IMR-90 (cell line): ENCODE data around the gene ACSM6. TPM values are rescaled to one million over a fixed set of nuclear protein-coding genes. Genes with fewer than 3 reads are reported as not detected.

ENCODE experiments used
- ATAC-seq: fragments of 200-7000 bp; cut with Tn5 transposase; 2 replicates; pipeline ENCODE4 v1.9.1; 2020; ENCODE audit warnings: low read depth, mild to moderate bottlenecking, moderate library complexity
- BruUV-seq: library from RNA; stranded (reverse); fragments of 400-500 nt; replicated peaks from 2 replicates; lab custom pipeline; 2021; lab: Mats Ljungman, UMichigan
- CTCF ChIA-PET: fragments of 300-600 bp; formaldehyde crosslinking; extraction: SDS; loops from one replicate; lab custom pipeline; 2021; ENCODE audit warnings: antibody characterized with exemption; lab: Yijun Ruan, JAX
- POLR2A ChIA-PET: fragments of 300-600 bp; sonication (Branson Sonifier 250); formaldehyde crosslinking; loops from one replicate; lab custom pipeline; 2022; ENCODE audit warnings: antibody characterized with exemption; ENCODE audit not compliant: unreplicated experiment; lab: Charles Lee
- DNase-seq: peaks from one replicate; pipeline ENCODE4 v3.0.0; 2013
- H2AFZ ChIP-seq: replicated peaks from 2 replicates; pipeline ENCODE3; 2013; ENCODE audit warnings: low read length, mild to moderate bottlenecking; ENCODE audit not compliant: poor library complexity
- H2AK5ac ChIP-seq: 2 replicates; pipeline ENCODE4 v1.6.1; 2013; ENCODE audit warnings: low read depth, low read length, inconsistent platforms
- H2AK9ac ChIP-seq: replicated peaks from 2 replicates; pipeline ENCODE3; 2013; ENCODE audit warnings: mild to moderate bottlenecking, low read depth, low read length, moderate library complexity; ENCODE audit not compliant: poor library complexity
- H2BK120ac ChIP-seq: 2 replicates; pipeline ENCODE4 v1.6.1; 2013; ENCODE audit warnings: low read depth, low read length, inconsistent platforms
- H2BK15ac ChIP-seq: 3 replicates; pipeline ENCODE4 v1.6.1; 2013; ENCODE audit warnings: low read depth, low read length, inconsistent platforms
- H2BK20ac ChIP-seq: 2 replicates; pipeline ENCODE4 v1.6.1; 2013; ENCODE audit warnings: low read depth, mild to moderate bottlenecking, inconsistent platforms, low read length, moderate library complexity
- H2BK5ac ChIP-seq: 2 replicates; pipeline ENCODE4 v1.6.1; 2013; ENCODE audit warnings: mild to moderate bottlenecking, low read depth, low read length, inconsistent platforms; ENCODE audit not compliant: poor library complexity, severe bottlenecking
- H3K14ac ChIP-seq: replicated peaks from 2 replicates; pipeline ENCODE4 v1.6.1; 2013; ENCODE audit warnings: low read depth, low read length, inconsistent platforms
- H3K18ac ChIP-seq: 2 replicates; pipeline ENCODE4 v1.6.1; 2013; ENCODE audit warnings: low read depth, low read length, control low read depth
- H3K23ac ChIP-seq: 2 replicates; pipeline ENCODE4 v1.6.1; 2013; ENCODE audit warnings: low read depth, low read length, inconsistent platforms
- H3K27ac ChIP-seq: 2 replicates; pipeline ENCODE4 v1.5.1; 2013; ENCODE audit warnings: mild to moderate bottlenecking, control low read depth, low read length; ENCODE audit not compliant: insufficient read depth
- H3K27me3 ChIP-seq: 2 replicates; pipeline ENCODE4 v1.6.1; 2013; ENCODE audit warnings: low read length; ENCODE audit not compliant: control insufficient read depth, insufficient read depth
- H3K36me3 ChIP-seq: 2 replicates; pipeline ENCODE4 v1.6.1; 2013; ENCODE audit warnings: low read length, mixed read lengths; ENCODE audit not compliant: control insufficient read depth, insufficient read depth
- H3K4ac ChIP-seq: 2 replicates; pipeline ENCODE4 v1.6.1; 2013; ENCODE audit warnings: low read depth, low read length, inconsistent platforms
- H3K4me1 ChIP-seq: 2 replicates; pipeline ENCODE4 v1.6.1; 2013; ENCODE audit warnings: low read length, mixed read lengths; ENCODE audit not compliant: control insufficient read depth, insufficient read depth
- H3K4me2 ChIP-seq: 2 replicates; pipeline ENCODE4 v1.6.1; 2013; ENCODE audit warnings: low read depth, mild to moderate bottlenecking, control low read depth, low read length, moderate library complexity
- H3K4me3 ChIP-seq: 2 replicates; pipeline ENCODE4 v1.5.1; 2013; ENCODE audit warnings: low read depth, mild to moderate bottlenecking, control low read depth, low read length, moderate library complexity; ENCODE audit not compliant: insufficient read depth
- H3K56ac ChIP-seq: 2 replicates; pipeline ENCODE4 v1.6.1; 2013; ENCODE audit warnings: low read length, inconsistent platforms; ENCODE audit not compliant: insufficient read depth; ENCODE audit errors: extremely low read depth
- H3K79me1 ChIP-seq, 2 experiments: 2 replicates each; pipeline ENCODE4 v1.6.1; 2013; ENCODE audit warnings: low read length in 2 of 2, inconsistent platforms in 1 of 2, low read depth in 1 of 2
- H3K9ac ChIP-seq: 2 replicates; pipeline ENCODE4 v1.6.1; 2013; ENCODE audit warnings: low read depth, low read length, control low read depth
- H3K9me1 ChIP-seq: 2 replicates; pipeline ENCODE4 v1.6.1; 2013; ENCODE audit warnings: low read length, inconsistent platforms; ENCODE audit not compliant: insufficient read depth
- H3K9me3 ChIP-seq: 2 replicates; pipeline ENCODE4 v1.6.1; 2013; ENCODE audit warnings: low read length; ENCODE audit not compliant: control insufficient read depth, insufficient read depth
- H4K20me1 ChIP-seq: 2 replicates; pipeline ENCODE4 v1.6.1; 2013; ENCODE audit warnings: low read length, inconsistent platforms; ENCODE audit not compliant: insufficient read depth
- H4K5ac ChIP-seq: 2 replicates; pipeline ENCODE4 v1.6.1; 2013; ENCODE audit warnings: mild to moderate bottlenecking, low read depth, low read length, control low read depth
- H4K8ac ChIP-seq, 2 experiments: 2 replicates each; pipeline ENCODE4 v1.6.1; 2013; ENCODE audit warnings: low read depth in 2 of 2, low read length in 2 of 2, control low read depth in 1 of 2, inconsistent platforms in 1 of 2
- H4K91ac ChIP-seq: 2 replicates; pipeline ENCODE4 v1.6.1; 2013; ENCODE audit warnings: low read depth, low read length, inconsistent platforms; ENCODE audit not compliant: insufficient read depth
- BHLHE40 ChIP-seq: fragments of 150-350 bp; IDR thresholded peaks from 2 replicates; pipeline ENCODE4 v1.6.1; 2016; ENCODE audit warnings: mild to moderate bottlenecking, low read depth, low read length
- CEBPB ChIP-seq: IDR thresholded peaks from 2 replicates; pipeline ENCODE4 v1.6.1; 2012; ENCODE audit warnings: low read depth, low read length, improper control_type of control experiment
- CHD1 ChIP-seq: IDR thresholded peaks from 2 replicates; pipeline ENCODE4 v1.6.1; 2012; ENCODE audit warnings: low read depth, low read length, improper control_type of control experiment
- FOS ChIP-seq: fragments of 150-350 bp; IDR thresholded peaks from 2 replicates; pipeline ENCODE4 v1.6.1; 2016; ENCODE audit warnings: low read depth, low read length
- MAFK ChIP-seq: IDR thresholded peaks from 2 replicates; pipeline ENCODE4 v1.6.1; 2012; ENCODE audit warnings: low read depth, low read length, improper control_type of control experiment
- MAZ ChIP-seq: IDR thresholded peaks from 2 replicates; pipeline ENCODE4 v1.6.1; 2012; ENCODE audit warnings: low read depth, mild to moderate bottlenecking, low read length, improper control_type of control experiment, moderate library complexity, borderline replicate concordance
- MXI1 ChIP-seq: IDR thresholded peaks from 2 replicates; pipeline ENCODE4 v1.6.1; 2012; ENCODE audit warnings: low read depth, mild to moderate bottlenecking, low read length, moderate library complexity, borderline replicate concordance
- NFE2L2 ChIP-seq: fragments of 150-350 bp; IDR thresholded peaks from 2 replicates; pipeline ENCODE4 v1.6.1; 2016; ENCODE audit warnings: low read depth, mild to moderate bottlenecking, low read length
- POLR2A ChIP-seq: IDR thresholded peaks from 2 replicates; pipeline ENCODE4 v1.6.1; 2012; ENCODE audit warnings: mild to moderate bottlenecking, low read depth, low read length
- RAD21 ChIP-seq: IDR thresholded peaks from 2 replicates; pipeline ENCODE4 v1.6.1; 2012; ENCODE audit warnings: low read length, improper control_type of control experiment
- RCOR1 ChIP-seq: IDR thresholded peaks from 2 replicates; pipeline ENCODE4 v1.6.1; 2012; ENCODE audit warnings: mild to moderate bottlenecking, low read length, improper control_type of control experiment; ENCODE audit not compliant: insufficient replicate concordance
- RFX5 ChIP-seq: IDR thresholded peaks from 2 replicates; pipeline ENCODE4 v1.8.0; 2012; ENCODE audit warnings: low read depth, mild to moderate bottlenecking, low read length, moderate library complexity
- SMC3 ChIP-seq: fragments of 150-350 bp; IDR thresholded peaks from 2 replicates; pipeline ENCODE4 v1.6.1; 2016; ENCODE audit warnings: low read depth, mild to moderate bottlenecking, antibody characterized with exemption, low read length, moderate library complexity
- USF2 ChIP-seq: fragments of 150-350 bp; IDR thresholded peaks from 2 replicates; pipeline ENCODE4 v1.6.1; 2017; ENCODE audit warnings: mild to moderate bottlenecking, antibody characterized with exemption, low read length, low read depth
- WGBS, 2 experiments: methylation state at CpG; one replicate each; pipeline versions ENCODE4 v1.1.5 to v1.1.7; 2013; ENCODE audit warnings: missing lambda C conversion rate in 2 of 2; ENCODE audit not compliant: insufficient read length in 1 of 2; ENCODE audit errors: extremely low coverage in 2 of 2; 5-methylcytosine and 5-hydroxymethylcytosine counted together
- dilution Hi-C: fragments of 300-500 bp; cut with HindIII; formaldehyde crosslinking; loops from one replicate; pipeline ENCODE4 v1.14.3; 2018; ENCODE audit warnings: low sequenced_read_pairs; ENCODE audit not compliant: unreplicated experiment
- in situ Hi-C: fragments of 300-500 bp; cut with MboI; formaldehyde crosslinking; loops from 3 replicates; pipeline ENCODE4 v1.14.3; 2019; ENCODE audit warnings: low sequenced_read_pairs, inconsistent platforms, mixed read lengths
- intact Hi-C: fragments of 100-400 bp; cut with micrococcal nuclease; formaldehyde crosslinking; loops from 2 replicates; pipeline ENCODE4 v1.10.0; 2022
- polyA plus RNA-seq, 3 experiments: library from polyadenylated mRNA; depleted of rRNA; stranded (reverse); fragments of >200 nt; gene quantifications; 2 replicates each; pipeline ENCODE4 v1.2.3, GENCODE V29; 2012; ENCODE audit warnings: low replicate concordance in 1 of 3
- total RNA-seq: library from RNA; depleted of rRNA; stranded (reverse); fragments of >200 nt; gene quantifications from 2 replicates; pipeline ENCODE4 v1.2.3, GENCODE V29; 2012
- TF ChIP-seq, protein P1 (sequence below): conservative IDR thresholded peaks from 2 replicates; pipeline ENCODE4 v1.5.1; 2012; ENCODE audit warnings: mild to moderate bottlenecking, low read depth, low read length, improper control_type of control experiment

ACSM6 gene
- total and polyA plus RNA-seq, 2 of the 4 experiments (the other 2 are of a cell fraction): not detected

DNA sequence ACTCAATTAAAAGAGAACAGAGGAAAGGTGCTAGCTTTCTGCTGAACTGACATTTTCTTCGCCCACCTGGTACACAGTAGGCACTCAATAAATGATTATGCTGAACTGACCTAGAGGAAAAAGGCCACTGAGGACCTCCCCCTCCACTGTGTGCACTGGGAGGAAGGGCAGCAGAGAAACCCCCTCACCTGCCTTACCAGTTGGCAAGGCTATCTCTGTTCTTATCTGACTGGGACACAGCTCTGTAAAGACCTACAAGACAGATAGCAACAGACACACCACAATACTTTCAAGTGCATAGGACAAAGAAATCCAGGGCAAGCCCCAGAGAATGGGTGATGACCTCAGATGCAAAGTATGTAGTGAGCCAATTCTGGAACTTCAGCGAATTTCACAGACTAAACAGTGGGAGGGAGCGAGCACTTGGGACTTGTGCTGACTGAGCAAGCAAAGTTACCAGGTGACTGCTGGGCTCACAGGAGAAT is 66.4 kb downstream of the ACSM6 start:
- H2BK15ac ChIP-seq: peak overlapping the region; percentile 57; the same call in 2 of the 3 replicates
- peak overlapping the region; percentile 52 for H3K27ac ChIP-seq
- H3K4me2 ChIP-seq: peak overlapping the region; percentile 58
- no peak overlapping the region for H3K9ac ChIP-seq
- H3K79me1 ChIP-seq: peaks cover 20 to 66% of the 10 kb centered on the region in 2 experiments
- no TSS peak for BruUV-seq
- peak overlapping the region; percentile 88 for H2BK5ac ChIP-seq
- peak overlapping the region; percentile 40 for H3K56ac ChIP-seq
- peak overlapping the region; percentile 93 for H3K23ac ChIP-seq
- H3K9me1 ChIP-seq: peaks cover 15% of the 10 kb centered on the region
- POLR2A ChIA-PET: no interaction called here
- peak overlapping the region; percentile 48 for H2AFZ ChIP-seq
- no peaks in the 10 kb centered on the region for H3K27me3 ChIP-seq
- H3K4me1 ChIP-seq: peaks cover 18% of the 10 kb centered on the region
- H4K91ac ChIP-seq: peak overlapping the region; percentile 82
- H4K5ac ChIP-seq: peak overlapping the region; percentile 51
- peaks cover 3% of the 10 kb centered on the region; the same call in 1 of the 2 replicates for H4K20me1 ChIP-seq
- peak overlapping the region; percentile 55 for H3K18ac ChIP-seq
- peak overlapping the region; percentile 93 for H2BK20ac ChIP-seq
- H3K4me3 ChIP-seq: no peak overlapping the region
- intact Hi-C loops: no loop called here
- WGBS, 2 experiments: 17% methylated on average over 1 of the region's 3 CpGs; no CpG with 5 or more reads in 1 of the 2 experiments
- peaks cover 4% of the 10 kb centered on the region; the same call in 1 of the 2 replicates for H3K9me3 ChIP-seq
- dilution Hi-C loops: no loop called here
- H2BK120ac ChIP-seq: peak overlapping the region; percentile 93
- ATAC-seq (peak; percentile 86), DNase-seq (peak; percentile 94)
- H3K4ac ChIP-seq: peak overlapping the region; percentile 92
- peak overlapping the region; percentile 88 for H2AK5ac ChIP-seq
- peak overlapping the region in 1 of 2 experiments; percentile 57; a peak in 2 of 4 replicates for H4K8ac ChIP-seq
- H3K36me3 ChIP-seq: peaks cover 53% of the 10 kb centered on the region
- H3K14ac ChIP-seq: peak overlapping the region; percentile 88
- CTCF ChIA-PET: interaction anchor here (3.0 kb wide), 1 partner anchor 14 kb away, joined by 10 read pairs; no protein-coding TSS in a partner anchor
- in situ Hi-C loops: no loop called here
- H2AK9ac ChIP-seq: peak overlapping the region; percentile 68
- no peak for TF ChIP-seq RCOR1
- no peak for TF ChIP-seq USF2
- no peak for TF ChIP-seq CHD1
- peak; percentile 81; the same call in 1 of the 2 replicates for TF ChIP-seq MAZ
- no peak for TF ChIP-seq POLR2A
- no peak for TF ChIP-seq SMC3
- TF ChIP-seq NFE2L2: peak; percentile 43; the same call in 1 of the 2 replicates
- no peak for TF ChIP-seq RFX5
- peak; percentile 71; the same call in 1 of the 2 replicates for TF ChIP-seq FOS
- no peak for TF ChIP-seq MXI1
- no peak for TF ChIP-seq RAD21
- TF ChIP-seq MAFK: peak; percentile 87
- TF ChIP-seq, protein P1, sequence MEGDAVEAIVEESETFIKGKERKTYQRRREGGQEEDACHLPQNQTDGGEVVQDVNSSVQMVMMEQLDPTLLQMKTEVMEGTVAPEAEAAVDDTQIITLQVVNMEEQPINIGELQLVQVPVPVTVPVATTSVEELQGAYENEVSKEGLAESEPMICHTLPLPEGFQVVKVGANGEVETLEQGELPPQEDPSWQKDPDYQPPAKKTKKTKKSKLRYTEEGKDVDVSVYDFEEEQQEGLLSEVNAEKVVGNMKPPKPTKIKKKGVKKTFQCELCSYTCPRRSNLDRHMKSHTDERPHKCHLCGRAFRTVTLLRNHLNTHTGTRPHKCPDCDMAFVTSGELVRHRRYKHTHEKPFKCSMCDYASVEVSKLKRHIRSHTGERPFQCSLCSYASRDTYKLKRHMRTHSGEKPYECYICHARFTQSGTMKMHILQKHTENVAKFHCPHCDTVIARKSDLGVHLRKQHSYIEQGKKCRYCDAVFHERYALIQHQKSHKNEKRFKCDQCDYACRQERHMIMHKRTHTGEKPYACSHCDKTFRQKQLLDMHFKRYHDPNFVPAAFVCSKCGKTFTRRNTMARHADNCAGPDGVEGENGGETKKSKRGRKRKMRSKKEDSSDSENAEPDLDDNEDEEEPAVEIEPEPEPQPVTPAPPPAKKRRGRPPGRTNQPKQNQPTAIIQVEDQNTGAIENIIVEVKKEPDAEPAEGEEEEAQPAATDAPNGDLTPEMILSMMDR: no peak
- no peak for TF ChIP-seq BHLHE40
- peak; percentile 75 for TF ChIP-seq CEBPB
